NCI-H1436 (cell line): ENCODE results near the gene GPR142.

Source experiments
- DNase-seq: peaks from one replicate; lab custom pipeline; 2025; lab: John Stamatoyannopoulos, UW

Gene GPR142, protein sequence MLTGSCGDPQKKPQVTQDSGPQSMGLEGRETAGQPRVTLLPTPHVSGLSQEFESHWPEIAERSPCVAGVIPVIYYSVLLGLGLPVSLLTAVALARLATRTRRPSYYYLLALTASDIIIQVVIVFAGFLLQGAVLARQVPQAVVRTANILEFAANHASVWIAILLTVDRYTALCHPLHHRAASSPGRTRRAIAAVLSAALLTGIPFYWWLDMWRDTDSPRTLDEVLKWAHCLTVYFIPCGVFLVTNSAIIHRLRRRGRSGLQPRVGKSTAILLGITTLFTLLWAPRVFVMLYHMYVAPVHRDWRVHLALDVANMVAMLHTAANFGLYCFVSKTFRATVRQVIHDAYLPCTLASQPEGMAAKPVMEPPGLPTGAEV

DNA sequence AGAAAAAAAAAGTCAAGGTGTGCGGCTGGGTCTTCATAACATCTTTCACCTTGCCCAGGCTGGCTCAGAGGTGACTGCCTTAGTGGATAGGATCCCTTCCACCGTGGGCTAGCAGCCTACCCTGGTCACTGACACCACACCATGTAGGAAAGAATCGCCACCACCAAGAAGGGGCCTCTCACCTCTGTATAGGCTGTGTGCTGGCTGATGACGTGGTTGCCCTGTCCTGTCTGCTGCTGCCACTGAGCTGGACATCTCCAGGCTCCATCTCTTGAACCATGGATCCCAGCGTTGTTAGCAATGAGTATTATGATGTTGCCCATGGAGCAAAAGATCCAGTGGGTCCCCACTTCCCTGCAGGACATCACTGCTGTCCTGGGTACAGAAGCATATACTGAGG lies at the start of gene GPR142:
TSS of gene GPR142 (plus strand) at position 301 of the 400 bp plus-strand sequence. CDS start 2,035 bp downstream, outside the sequence.
- DNase-seq: no peak

DNA sequence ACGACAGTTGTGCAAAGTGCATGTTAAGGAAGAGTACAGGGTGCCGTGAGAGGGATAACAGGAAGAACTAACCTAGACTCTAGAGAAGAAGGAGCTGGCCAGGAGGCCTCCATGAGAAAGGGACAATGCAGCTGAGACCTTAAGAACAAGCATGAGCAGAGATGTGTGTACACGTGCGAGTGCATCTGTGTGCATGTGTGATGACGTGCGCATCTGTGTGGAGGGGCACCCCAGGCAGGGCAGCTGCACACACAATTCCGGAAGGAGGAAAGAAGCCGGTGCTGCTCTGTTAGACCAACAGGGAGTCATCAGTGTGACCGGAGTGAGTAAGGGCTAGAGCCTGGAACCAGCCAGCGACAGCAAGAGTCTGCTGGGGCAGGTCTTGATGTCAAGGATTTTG lies 48.9 kb upstream of the GPR142 start:
- no peak for DNase-seq

DNA sequence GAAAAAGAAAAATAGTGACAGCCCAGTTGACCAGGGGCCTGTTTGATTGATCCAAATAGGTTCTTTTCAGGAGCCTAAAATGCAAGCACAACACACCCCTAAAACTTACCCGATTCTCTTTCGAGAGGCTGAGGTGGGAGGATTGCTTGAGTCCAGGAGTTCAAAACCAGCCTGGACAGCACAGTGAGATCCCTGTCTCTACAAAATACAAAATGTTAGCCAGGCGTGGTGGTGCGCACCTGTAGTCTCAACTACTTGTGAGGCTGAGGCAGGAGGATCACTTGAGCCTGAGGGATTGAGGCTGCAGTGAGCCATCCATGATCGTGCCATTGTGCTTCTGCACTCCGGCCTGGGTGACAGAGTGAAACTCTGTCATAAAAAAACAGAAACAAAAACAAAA lies 42.8 kb upstream of the GPR142 start:
- no peak for DNase-seq

DNA sequence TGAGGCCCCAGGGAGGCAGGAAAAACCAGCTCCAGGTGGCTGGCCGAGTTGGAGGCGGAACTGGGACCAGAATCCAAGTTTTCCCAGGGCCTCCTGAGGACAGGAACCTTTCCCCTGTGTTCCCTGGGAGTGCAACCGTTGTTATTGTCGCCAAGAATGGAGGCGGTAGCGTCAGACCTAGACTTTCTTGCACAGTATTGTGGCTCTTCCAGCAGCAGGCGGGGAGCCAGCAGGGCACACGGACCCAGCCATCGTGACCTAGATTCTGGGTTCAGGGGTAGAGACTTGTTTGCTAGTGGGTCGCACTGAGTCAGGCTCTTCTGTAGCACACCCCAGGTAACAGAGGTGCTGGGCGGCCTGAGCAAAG lies 41.9 kb upstream of the GPR142 start:
- DNase-seq: no peak

DNA sequence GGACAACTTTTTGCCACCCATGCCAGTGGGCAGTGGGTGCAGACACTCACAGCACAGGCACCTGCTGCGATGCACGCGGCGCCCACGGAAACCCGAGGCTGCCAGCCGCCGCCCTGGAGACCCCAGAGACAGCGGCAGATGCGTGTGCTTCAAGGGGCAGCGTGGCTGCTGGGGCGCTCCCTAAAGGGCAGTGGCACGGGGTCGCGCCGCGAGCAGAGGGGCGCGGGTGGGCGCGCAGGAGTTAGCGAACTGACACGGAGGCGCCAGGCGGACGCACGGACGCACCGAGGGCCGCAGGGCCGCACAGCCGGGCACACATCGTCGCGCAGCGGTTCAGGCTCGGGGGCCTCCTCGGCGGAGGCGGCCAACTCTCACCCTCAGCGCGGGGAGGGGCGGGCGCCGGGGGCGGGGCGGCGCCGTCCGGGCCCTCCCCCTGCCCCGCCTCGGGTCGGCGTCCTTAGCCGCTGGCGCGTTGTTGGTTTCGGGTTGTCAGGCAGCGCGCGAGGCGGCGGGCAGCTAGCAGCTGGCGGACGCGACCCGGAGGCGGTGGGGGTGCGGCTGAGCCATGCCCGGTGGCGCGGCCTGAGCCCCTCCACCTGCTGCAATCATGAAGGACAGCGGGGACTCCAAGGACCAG lies 41.4 kb upstream of the GPR142 start, which contains the start of gene KIF19:
TSS of gene KIF19 (plus strand) at position 484 of the 637 bp plus-strand sequence. CDS start at position 608, 124 bp downstream.
- peak; percentile 59 for DNase-seq

DNA sequence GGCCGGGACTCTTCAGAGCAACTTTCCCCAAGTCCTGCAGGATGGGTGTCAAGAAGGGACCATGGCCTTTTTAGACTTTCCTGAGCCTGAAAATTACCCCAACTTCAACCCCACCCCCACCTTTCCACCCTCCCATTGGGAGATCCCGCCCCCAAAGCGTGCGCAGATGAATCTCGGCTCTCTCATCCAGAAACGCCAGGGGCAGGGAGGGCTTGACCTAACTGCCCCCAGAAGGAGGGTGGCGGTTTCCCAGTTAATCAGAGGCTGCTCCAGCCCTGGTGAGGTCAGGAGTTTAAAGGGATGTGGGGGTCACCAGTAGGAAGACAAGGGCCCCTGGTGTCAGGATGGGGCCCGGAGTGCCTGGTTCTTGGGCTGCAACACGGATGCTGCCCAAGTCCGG lies 40.8 kb upstream of the GPR142 start:
- no peak for DNase-seq

DNA sequence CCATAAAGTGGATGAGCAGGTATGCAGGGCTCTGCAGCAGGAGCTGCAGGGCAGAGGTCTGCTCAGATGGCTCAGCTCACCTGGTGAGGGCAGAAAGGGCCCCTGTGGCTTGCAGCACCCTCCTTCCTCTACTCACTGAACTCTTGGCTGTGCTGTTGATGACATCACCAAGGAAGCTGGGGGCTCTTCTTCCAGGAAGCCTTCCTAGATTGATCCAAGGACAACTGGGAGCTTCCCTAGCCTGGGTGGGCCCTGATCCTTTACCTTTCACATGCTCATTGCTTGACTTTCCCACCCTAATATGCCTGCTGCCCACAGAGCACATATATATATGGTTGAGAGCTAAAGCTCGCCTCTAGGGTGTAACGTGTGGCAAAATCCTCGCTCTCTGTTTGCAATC lies 38.8 kb upstream of the GPR142 start:
- no peak for DNase-seq

DNA sequence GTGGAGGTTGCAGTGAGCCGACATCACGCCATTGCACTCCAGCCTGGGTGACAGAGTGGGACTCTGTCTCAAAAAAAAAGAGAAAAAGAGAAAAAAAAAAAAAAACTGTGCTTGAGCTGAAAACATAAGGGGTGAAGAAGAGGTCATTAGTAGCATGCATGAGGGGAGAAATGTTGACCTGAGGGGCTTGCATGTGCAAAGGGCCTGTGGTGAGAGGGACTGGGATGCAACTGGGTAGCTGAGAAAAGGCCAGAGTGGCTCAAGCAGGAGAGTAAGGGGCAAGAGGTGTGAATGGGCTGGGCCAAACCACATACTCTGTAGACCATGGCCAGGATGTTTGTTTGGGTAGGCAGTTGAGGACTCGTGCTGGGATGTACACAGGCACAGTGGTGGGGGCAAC lies 37.9 kb upstream of the GPR142 start:
- DNase-seq: no peak

DNA sequence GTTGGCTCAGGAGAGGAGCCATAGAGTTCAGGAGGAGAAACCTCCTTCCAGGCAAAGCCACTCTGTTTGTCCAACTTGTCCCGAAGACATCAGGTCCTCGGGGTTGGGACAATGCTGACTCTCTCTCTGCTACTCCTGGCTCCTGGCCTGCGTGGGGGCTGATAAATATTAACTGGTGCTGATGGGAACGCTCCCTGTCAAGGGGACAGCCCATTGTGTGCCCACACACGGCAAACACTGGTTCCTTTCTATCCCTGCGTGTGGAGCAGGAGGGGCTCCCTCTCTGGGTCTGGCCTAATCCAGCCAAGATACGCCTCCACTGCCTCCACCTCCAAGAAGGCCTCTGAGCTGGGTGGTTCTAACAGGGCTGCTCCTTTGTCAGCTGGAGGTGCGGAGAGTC lies 36.9 kb upstream of the GPR142 start:
- no peak for DNase-seq

DNA sequence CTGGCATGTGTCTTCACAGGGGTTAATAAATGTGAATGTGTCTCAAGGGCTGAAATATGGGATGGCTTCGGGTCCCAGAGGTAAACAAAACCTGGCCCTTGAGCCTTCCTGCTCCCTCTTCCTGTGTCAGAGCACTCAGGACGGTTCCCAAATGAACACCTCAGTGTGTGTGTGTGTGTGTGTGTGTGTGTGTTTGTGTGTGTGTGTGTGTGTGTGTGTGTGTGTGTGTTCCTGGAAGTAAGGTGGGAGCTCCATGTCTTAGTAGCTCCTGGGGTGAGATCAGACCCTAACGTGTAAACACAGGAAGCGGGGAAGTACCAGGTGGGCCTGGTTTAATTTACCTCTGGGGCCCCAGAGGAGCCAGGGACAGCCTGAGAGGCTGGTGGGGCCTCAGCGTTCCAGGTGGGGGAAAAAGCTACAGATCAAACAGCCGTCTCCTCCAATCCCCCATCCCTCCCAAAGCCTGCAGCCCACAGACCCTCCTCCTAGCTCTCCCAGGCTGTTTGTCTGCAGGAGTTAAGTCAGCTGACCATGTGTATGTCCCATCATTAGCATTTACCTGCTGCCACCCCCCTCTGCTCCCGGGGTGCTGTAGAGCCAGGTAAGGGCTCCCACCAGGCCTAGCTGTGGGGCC lies 35.2 kb upstream of the GPR142 start:
- peak; percentile 79 for DNase-seq

DNA sequence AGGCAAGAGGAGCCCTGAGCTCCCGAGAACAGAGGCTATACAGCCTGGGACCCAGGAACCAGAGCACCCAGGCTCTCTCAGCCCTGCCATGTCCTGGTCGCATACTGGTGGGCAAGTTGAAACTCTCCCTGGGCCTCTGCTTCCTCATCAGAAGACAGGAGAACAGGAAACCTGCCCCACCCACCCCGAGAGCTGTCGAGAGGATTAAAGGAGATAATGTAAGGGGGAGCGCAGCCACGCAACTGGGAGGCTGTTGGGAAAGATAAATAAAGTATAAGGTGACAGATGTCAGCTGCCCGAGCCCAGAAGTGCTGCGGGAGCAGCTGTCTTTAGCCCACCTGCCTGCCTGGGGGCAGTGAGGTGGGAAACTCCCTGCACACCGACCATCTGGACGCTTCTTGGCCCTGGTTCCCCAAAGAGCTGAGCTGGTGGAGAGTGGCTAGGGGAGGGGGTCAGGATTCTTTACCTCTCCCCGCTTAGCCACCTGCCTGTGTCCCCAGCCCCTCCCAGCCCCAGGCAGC lies 34.5 kb upstream of the GPR142 start:
- DNase-seq: peak; percentile 82

DNA sequence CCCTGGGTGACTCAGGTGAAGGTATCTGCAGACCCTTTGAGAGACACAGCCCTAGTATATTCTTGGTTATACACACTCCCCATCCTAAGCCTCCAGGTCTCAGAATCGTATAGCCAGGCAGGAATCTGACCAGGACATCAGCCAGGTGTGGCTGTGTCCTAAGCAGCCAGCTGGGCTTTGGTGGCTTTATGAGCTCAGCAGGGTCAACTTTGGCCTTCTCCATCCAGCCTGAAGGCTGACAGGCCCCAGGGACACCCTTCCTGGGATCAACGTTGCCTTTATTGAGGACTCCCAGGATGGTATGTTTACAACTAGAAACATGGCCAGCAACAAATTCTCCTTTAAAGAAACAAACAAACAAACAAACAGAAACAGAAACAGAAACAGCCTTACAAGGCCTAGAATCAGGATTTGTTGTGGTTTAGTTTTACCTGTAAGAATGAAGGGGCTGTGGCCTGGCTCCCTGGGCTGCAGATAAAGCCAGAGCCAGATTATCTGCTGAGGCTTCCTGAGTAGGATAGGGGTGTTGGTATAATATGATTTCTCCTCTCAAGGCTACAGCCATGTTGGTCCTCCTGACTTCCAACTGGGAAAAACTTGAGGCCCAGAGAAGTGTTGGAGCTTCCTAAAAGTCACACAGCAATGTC lies 32.8 kb upstream of the GPR142 start:
- DNase-seq: no peak

DNA sequence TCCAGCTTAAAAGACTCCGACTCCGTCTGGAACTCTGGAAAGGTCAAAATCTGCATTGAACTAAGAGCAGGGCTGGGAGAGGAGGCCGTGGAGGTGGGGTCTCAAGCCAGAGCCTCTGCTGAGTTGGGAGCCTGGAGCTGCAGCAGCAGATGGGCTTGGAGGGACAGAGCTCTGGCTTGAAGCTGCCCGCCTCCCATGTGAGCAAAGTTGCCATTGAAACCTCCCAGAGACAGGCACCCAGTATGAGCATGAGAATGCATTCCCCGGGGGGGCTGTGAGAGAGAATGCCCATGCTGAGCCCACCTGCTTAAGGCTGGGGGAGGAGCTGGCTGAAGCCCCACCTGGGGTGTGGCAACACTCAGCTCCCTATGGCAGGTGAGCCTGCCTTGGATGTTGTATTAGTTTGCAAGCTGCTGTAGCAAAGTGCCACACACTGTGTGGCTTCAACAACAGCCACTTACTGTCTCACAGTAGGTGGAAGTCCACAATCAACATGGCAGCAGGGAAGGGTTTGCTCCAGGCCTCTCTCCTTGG lies 31.7 kb upstream of the GPR142 start:
- no peak for DNase-seq

DNA sequence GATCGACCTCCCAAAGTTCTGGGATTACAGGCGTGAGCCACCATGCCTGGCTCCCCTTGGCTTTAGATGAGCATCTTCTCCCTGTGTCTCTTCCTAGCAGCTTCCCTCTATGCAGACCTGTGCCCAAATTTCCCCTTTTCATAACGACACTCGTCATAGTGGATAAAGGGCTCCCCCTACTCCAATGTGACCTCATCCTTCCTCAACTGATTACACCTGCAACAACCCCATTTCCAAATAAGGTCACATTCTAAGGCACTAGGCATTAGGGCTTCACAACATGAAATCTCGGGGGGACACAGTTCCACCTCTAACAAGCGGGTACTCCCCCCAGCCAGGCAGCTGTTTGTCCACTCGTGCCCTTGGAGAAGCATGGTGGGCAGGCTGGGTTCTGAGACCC lies 31.0 kb upstream of the GPR142 start:
- no peak for DNase-seq

DNA sequence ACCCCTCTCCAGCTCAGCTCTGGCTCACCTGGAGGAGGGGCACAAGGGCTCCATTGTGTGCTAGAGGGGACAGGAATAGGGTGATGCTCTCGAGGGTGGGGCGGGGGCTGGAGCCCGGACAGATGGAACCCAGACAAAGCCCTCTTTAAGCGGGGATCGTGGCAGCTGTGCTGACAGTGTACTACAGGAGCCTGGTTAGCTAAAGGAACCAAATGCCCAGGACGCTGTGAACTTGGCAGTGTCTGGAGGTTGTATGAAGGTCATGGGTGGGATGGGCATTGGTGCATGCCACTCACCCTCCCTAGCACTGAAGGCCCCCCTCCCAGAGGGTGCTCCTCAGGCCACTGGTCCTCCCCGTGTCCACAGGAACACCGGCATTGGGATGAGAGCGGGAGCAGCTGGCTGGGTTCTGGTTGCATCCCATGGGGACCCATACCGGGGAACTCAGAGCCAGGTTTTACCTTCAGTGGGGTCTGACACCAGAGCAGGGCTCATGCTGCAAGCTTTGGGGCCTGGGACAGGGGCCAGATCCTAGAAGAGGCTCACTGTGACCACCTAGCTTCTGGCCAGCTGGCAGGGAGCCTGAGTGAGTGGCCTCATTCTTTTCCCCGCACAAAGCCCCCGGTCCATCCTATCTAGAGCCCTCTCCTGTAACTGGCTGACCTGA lies 29.3 kb upstream of the GPR142 start:
- DNase-seq: peak; percentile 34

DNA sequence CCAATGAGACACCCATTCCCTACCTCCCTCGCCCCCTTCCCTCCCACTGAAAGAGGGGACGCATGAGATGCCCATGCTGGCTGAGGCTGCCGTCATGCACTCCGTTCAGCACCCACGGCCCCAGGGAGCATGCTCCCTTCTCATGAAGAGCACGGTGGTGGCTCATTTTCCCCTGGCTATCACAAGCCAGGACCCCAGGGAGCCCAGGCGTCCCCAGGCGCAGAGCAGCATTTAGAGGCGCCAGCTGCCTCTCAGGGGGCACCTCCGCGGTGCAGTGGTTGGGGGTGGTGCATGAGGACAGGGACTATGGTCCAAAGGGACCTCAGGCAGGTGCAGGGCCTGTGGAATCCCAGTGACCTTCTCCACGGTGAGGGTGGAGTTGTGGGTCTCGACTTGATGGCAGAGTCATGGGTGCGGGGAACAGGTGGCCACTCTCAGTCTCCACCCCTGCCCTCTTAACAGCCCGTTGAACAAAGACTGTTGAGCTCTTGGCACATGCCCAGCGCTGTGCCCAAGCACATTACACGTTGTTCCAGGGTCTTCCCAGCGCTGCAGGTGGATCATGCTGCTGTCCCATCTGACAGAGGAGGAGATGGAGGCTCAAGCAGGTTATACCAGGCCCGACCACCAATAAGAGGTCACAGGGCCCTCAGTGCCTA lies 27.6 kb upstream of the GPR142 start:
- peak; percentile 94 for DNase-seq

DNA sequence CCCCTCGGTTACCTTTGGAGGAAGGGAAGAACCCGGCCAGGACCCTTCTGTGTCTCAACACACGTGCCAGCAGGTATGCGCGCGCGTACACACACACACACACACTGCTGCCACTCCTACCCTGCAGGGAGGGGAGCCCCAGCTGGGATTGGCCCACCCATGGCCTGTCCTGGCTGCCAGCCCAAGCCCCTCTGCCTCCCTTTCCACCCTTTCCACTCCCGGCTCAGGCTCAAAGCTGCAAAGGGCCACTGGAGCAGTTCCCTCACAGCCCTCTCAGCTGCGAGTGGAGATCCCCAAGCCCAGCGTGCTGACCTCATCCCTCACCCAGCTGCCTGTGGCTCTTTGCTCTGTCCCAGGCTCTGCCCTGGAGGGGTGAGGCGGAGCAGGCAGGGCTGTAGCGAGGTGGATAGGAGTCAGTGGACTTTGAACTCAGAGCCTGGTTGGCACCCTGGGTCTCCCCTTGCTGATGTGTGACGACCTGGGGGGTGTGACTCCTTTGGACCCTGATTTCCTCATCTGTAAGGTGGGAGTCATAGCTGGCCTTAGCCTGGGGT lies 26.8 kb upstream of the GPR142 start:
- DNase-seq: peak; percentile 39

DNA sequence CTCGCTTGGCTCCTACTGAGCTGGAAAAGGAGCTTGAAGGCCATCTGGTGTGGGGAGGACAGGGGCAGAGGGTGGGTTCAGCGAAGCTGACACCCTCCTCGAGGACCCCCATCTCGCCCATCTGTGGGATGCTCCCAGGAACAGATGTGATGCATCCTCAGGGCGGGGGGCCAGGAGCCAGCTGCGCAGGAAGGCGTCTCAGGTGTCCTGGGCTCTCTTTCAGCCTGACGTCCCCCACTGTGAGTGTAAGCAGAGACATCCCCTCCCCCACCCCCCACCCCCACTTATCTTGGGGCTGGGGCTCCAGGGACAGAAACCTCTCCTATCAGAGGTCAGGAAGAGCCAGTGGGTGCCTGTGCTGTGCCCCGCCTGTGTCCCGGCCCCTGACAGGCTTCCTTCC lies 25.1 kb upstream of the GPR142 start:
- DNase-seq: no peak

DNA sequence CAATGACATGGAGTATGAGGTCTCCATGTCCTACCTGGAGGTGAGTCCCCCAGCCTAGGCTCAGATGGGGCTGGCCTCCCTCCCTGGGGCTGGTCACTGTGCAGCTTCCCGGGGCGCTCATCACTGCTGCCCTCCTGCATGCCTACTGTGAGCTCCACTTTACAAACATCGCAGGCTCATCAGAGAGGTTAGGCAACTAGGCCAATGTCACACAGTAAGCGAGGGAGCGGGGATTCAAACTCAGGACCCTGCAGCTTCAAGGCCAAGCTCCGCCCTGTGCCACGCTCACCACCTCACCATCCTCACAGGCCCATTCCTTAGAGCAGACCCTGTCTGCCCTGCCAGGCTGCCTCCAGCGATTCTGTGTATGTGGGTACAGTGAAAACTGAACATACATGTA lies 24.2 kb upstream of the GPR142 start:
- no peak for DNase-seq

DNA sequence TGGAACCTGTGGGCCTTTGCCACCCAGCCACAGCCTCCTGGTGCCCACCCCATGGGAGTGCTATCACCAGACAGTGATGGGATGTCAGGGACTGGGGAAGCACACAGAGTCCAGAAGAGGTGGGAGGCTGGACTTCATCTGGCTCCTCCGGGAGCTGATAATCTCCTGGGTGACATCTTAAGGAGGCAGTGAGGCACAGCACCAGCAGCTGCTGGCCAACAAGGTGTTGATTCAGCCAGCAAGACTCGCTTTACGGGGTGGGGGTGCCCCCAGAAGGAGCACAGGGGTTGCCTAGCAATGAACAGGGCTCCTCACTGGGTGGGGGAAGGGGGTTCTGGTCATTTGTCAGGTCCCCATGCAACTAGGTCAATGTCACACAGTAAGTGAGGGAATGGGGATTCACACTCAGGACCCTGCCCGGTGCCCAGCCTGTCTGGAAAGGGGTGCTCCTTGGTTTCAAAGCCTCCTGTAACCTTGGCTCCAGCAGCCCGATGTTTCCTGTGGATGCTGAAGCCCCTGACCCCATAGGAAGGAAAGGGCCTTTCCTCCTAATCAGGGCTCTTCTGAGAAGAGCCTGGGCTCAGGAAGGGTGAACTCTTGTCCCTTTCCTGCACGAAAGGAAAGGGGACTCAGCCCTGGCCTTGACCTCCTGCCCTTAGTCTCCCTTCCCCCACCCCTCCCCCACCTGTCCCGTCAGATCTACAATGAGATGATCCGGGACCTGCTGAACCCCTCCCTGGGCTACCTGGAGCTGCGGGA lies 23.6 kb upstream of the GPR142 start:
- DNase-seq: no peak
